OCI-LY1 (cell line): Measurements from ENCODE around the gene PDK4.

Experiments used
- EZH2 ChIP-seq: fragments of 200-600 bp; sonication (generic), shearing (Covaris generic); IDR thresholded peaks from 2 replicates; pipeline ENCODE4 v1.8.0; 2017; ENCODE audit warnings: borderline replicate concordance, mixed run types, mild to moderate bottlenecking, antibody characterized with exemption, low read length, moderate library complexity, mixed read lengths
- TF ChIP-seq, protein P1 (sequence below): fragments of 200-600 bp; sonication (generic), shearing (Covaris generic); IDR thresholded peaks from 2 replicates; pipeline ENCODE4 v1.5.1; 2017; ENCODE audit warnings: mild to moderate bottlenecking, antibody characterized with exemption, low read length, moderate library complexity, mixed read lengths

DNA sequence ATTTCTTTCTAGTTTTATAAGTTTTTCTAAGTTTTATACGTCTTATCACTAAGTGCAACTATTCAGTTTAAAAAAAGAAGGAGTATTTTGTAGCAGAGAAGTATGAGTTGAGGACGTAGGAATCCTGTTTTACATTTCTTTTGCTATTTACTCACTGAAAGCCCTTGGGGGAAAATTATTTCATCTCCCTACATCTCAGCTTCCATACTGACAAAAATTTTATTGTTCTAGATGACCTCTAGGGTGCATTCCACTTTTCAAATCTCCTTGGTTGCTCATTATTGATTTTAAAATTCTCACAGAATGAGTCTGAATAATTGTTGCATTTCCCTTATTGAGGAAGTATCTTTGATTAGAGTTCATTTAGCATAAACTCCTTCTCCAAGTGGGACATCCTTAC, 14.9 kb upstream of the PDK4 start:
- TF ChIP-seq, protein P1, sequence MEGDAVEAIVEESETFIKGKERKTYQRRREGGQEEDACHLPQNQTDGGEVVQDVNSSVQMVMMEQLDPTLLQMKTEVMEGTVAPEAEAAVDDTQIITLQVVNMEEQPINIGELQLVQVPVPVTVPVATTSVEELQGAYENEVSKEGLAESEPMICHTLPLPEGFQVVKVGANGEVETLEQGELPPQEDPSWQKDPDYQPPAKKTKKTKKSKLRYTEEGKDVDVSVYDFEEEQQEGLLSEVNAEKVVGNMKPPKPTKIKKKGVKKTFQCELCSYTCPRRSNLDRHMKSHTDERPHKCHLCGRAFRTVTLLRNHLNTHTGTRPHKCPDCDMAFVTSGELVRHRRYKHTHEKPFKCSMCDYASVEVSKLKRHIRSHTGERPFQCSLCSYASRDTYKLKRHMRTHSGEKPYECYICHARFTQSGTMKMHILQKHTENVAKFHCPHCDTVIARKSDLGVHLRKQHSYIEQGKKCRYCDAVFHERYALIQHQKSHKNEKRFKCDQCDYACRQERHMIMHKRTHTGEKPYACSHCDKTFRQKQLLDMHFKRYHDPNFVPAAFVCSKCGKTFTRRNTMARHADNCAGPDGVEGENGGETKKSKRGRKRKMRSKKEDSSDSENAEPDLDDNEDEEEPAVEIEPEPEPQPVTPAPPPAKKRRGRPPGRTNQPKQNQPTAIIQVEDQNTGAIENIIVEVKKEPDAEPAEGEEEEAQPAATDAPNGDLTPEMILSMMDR: no peak
- TF ChIP-seq EZH2: no peak
